GM21619 (cell line): ENCODE data around the gene EMX2.
"Not testable (repeated sequence)": the region's sequence is repeated elsewhere in the genome, so short reads cannot be mapped to it uniquely, and the experiment has no call there.

ENCODE experiments used
- ATAC-seq: cut with Tn5 transposase; IDR thresholded peaks from one replicate; pipeline ENCODE4 v1.9.1; 2021; ENCODE audit not compliant: unreplicated experiment

Gene EMX2

DNA sequence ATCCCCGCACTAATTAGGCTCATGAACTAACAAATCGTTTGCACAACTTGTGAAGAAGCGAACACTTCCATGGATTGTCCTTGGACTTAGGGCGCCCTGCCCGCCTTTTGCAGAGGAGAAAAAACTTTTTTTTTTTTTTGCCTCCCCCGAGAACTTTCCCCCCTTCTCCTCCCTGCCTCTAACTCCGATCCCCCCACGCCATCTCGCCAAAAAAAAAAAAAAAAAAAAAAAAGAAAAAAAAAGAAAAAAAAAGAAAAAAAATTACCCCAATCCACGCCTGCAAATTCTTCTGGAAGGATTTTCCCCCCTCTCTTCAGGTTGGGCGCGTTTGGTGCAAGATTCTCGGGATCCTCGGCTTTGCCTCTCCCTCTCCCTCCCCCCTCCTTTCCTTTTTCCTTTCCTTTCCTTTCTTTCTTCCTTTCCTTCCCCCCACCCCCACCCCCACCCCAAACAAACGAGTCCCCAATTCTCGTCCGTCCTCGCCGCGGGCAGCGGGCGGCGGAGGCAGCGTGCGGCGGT lies at the start of gene EMX2:
TSS of gene EMX2 (plus strand) at position 41 of the 519 bp plus-strand sequence. CDS start 522 bp downstream, outside the sequence.
- ATAC-seq, result no peak

DNA sequence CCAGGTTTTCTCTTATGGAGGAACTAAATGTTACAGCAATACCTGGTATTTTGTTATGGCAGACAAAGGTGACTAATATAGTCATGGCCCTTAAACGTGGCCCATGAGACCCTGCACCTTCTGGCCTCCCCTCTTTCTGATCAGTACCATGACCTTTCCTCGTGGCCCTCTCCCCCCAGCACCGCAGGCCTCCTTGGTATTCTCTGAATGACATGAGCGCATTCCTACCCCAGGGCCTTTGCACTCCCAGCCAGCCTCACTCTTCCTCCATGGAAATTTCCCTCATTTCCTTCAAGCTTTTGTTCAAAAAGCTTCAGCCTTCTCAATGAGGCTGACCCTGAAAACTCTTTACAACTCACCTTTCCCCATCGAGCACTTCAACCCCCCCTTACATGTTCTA lies 46.5 kb upstream of the EMX2 start:
- ATAC-seq, result no peak

DNA sequence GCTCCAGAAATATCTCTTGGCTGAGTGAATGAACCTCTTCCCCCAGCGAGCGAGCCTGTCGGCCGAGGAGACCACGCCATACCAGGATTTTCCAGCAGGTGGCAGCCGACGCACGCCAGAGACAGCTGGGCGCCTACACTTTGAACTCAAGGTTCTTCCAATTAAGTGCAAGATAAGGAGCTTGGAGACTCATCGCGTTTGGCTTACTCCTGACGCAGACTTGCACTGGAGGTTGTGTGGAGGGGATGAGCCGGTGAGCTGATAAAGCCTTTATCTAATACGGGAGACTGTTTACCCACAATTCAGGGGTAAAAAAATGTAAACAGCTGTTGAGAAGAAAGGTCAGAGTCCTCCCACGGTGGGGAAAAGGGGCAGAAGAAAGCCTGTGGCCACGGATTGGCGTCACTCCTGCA lies 45.9 kb upstream of the EMX2 start:
- peak; percentile 91 for ATAC-seq

GRCh38 chr10:117497736-117498135 lies 44.8 kb upstream of the EMX2 start:
- ATAC-seq, result no peak

DNA sequence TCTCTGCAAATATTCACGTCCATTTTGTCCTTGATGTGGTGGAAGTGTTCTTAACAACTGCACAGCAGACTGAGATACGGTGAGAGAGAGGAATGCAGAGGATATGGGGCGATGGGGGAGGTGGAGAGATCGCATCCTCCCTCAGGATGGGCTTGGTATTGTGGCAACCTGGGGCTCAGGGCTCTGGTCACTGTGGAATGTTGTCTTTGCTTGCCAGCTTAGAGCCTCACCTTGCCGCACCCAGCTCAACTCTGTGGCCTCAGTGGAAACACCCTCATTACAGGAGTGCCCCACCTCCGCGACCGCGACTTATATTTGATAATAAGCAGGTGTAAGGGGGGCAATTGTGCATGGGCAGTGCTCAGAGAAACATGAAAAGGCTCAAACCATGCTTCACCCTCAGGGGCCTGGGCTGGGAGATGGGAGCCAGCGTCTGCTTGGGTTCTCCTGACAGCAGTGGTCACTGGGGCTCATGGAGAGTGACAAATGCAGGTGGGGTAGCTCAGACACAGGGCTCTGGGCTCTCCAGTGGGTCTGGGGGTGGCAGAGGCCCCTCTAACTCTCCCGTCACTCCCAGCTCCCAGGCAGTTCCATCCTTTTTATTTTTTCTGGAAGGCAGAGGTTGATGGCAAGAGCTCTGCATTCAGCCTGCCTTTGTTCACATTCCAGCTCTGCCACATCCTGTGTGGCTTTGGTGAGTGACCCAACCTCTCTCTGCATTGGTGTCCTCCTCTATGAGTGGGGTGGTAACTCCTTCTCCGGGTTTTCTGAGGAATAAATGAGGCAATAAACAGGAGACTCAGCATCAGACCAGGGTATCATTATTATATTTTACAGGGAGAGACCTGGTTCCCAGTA lies 43.1 kb upstream of the EMX2 start:
- ATAC-seq, result no peak

DNA sequence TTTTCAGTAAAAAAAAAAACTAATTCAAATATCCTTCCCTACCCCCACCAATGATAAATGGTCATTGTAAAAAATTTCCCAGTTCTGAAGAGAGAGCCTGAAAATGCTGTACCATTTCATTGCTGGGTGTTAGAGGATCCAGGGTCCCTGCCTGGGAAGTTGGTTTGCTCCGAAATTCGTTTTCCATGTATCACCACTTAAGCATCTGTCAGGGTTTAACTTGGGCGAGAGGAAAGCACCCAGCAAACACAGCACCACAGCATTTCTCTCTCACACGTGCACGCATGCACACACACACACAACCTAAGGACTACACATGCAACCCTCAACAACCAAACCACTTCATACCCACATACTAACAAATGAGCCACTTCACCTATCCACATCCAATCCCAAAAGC lies 42.1 kb upstream of the EMX2 start:
- no peak for ATAC-seq

DNA sequence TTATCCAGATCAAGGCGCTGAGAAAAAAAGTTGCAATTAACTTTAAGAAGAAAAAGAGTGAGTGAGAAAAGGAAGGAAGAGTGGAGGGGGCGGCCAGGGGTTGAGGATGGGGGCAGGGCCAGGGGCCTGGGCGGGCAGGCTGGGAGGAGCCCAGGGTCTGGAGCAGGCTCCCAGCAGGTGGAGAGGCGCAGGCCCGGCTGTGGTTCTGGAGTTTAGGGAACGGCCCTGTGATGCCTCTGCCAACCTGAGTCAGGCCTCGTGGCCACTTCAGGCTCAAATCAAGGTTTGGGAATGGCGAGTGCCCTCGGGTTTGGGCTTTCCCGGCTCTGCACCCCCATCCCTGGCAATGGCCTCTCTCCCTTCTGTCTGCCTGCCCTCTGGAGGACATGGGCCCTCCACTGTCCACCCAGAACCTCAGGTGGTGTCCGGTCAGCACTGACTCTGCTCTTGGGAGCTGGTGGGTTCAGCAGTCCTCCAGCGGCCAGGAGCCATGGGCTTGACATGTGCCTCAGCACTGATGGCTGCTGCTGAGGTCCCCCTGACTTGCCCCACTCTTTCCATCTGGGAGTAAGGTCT lies 41.0 kb upstream of the EMX2 start:
- no peak for ATAC-seq

- ATAC-seq, result peak; percentile 16
Observed at GRCh38 chr10:117502421-117503243, 39.9 kb upstream of the EMX2 start.

GRCh38 chr10:117503244-117504205 lies 39.0 kb upstream of the EMX2 start:
- ATAC-seq, result peak; percentile 95

DNA sequence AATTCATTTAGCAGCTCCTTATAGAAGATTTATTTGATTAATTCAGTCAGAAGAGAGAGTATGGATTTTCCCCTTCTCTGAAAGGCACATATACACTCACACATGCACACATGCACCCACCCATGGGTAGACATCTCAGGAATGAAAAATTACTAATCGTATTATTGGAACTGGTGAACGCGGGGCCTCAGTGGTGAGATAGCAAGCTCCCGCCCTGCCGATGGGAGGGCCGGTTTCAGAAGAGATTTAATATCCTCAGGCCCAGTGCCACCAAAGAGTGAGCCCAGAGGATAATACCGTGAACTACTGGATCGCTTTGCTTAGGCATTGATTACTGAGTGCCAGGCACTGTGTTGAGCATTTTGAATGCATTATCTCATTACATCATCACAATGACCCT lies 38.0 kb upstream of the EMX2 start:
- no peak for ATAC-seq

DNA sequence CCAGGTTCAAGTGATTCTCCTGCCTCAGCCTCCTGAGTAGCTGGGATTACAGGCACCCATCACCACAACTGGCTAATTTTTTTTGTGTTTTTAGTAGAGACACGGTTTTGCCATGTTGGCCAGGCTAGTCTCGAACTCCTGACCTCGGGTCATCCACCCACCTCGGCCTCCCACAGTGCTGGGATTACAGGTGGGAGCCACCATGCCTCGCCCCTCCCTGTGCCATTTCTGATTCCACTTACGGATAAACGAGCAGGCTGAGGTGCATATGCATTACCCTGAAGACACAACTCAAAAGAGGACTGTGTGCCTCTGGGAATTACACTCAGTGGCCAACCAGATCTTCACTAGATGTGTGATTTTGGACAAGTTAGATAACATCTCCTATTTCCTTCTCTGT lies 35.5 kb upstream of the EMX2 start:
- not testable (repeated sequence) for ATAC-seq

GRCh38 chr10:117509573-117509972 lies 33.0 kb upstream of the EMX2 start:
- ATAC-seq, result no peak

DNA sequence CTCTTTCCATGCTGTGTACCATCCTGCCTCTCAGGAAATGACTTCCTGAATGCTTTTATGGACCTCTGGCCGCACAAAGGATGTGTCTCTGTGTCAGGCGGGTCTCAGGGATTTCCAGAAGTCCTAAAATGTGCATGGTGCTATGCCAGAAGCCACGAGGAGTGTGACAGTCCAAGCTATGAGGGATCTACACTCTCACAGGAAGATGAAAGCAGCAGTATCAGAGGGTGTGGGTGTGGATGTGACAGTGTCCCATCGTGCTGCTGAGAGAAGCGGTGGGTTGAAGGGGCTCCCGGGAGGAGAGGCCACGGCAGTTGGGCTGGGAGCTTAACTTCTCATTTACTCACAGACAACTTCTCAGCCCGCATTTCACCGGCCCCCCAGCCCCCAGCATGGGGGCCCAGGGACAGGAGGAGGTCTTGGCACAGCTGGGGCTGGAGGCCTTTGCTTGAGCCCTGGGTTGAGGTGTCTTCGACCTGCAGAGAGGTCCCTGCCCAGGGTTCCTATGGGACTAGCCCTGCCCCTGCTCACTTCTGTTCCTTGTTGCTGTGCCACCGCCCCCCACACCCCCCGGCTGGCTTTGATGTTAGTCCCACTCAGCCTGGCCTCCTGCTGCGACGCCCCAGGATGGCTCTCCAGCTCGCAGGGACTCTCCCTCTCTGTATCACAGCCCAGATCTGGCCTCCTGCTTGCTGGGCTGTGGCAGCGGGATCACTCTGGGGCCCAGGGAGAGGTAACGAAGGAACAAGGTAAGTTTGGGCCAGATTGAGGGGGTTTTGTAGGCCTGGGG lies 30.8 kb upstream of the EMX2 start:
- no peak for ATAC-seq

DNA sequence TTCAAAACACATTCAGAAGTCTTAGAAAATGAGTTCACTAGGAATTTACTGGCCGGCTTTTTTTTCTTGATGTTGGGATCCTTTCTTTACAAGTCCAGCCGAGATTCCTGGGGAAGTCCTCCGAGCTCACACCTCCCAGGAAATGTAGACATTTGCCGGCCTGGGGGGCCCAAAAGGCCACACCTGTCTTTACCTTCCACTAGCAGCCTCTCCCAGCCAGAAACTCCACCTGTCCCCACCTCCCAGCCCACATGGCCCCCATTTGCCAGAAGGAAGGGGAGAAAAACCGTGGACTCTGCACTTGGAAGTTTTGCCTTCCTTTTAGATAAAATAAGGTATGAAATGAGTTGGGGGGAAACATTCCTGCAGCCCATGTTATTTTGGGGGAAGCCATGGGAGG lies 27.6 kb upstream of the EMX2 start:
- ATAC-seq, result no peak

- ATAC-seq, result no peak
Observed at GRCh38 chr10:117516681-117517080, 25.9 kb upstream of the EMX2 start.

- no peak for ATAC-seq
Observed at GRCh38 chr10:117518246-117518645, 24.3 kb upstream of the EMX2 start.

GRCh38 chr10:117519286-117519685 lies 23.3 kb upstream of the EMX2 start:
- ATAC-seq, result no peak

- no peak for ATAC-seq
Observed at GRCh38 chr10:117519879-117520278, 22.7 kb upstream of the EMX2 start.

DNA sequence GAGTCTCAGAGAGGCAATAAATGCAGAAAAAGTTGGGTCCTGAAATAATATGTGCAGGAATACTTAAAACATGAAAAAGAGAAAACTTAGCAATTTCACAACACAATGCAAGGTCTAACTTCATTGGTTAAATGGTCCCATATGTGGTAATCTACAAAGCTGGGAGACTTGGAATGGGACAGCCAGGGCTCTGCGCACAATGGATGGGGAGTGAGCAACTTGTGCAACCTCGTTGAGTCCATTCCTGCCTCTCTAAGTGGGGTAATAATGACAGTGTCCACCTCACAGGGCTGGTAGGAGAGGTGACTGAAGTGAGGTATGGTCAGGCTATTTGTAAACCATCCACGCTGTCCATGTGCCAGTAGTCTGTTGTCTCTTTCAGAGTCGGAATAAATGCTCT lies 11.8 kb upstream of the EMX2 start:
- no peak for ATAC-seq
